ENCODE measurements around the gene JADE1.

Gene JADE1

GRCh38 chr4:128811571-128812441 is 2.3 kb downstream of the JADE1 start (continued):
- TF ChIP-seq ZBTB11 (tag by site-specific recombination; conservative IDR thresholded peaks at IDR 0.05; ENCODE audit: low read depth): peak; percentile 95
- no peak for TF ChIP-seq REST (tag by site-specific recombination; IDR thresholded peaks at IDR 0.05)
- TF ChIP-seq ZNF280D (tag by site-specific recombination; IDR thresholded peaks at IDR 0.05): no peak
- no peak for TF ChIP-seq ZNF404 (tag by site-specific recombination; IDR thresholded peaks at IDR 0.05)
- no peak; the same call in none of the 2 replicates for TF ChIP-seq ZNF335 (tag by site-specific recombination; conservative IDR thresholded peaks at IDR 0.05)
- no peak for TF ChIP-seq ZNF626 (tag by site-specific recombination; IDR thresholded peaks at IDR 0.05)
- TF ChIP-seq ZNF324 (tag by site-specific recombination; IDR thresholded peaks at IDR 0.05): no peak
- TF ChIP-seq ZNF248 (tag by site-specific recombination; IDR thresholded peaks at IDR 0.05): no peak
- no peak for TF ChIP-seq ZNF26 (tag by site-specific recombination; IDR thresholded peaks at IDR 0.05)
- TF ChIP-seq PRDM4 (tag by site-specific recombination; IDR thresholded peaks at IDR 0.05): peak; percentile 51; the same call in 1 of the 2 replicates
- no peak for TF ChIP-seq ZNF555 (tag by site-specific recombination; conservative IDR thresholded peaks at IDR 0.05)
- TF ChIP-seq BCL11B (tag by site-specific recombination; IDR thresholded peaks at IDR 0.05; ENCODE audit: low read depth): no peak
- TF ChIP-seq ZNF48 (tag by site-specific recombination; IDR thresholded peaks at IDR 0.05): no peak
- TF ChIP-seq ZNF114 (tag by site-specific recombination; IDR thresholded peaks at IDR 0.05): no peak
- no peak for TF ChIP-seq ZFP3 (tag by site-specific recombination; IDR thresholded peaks at IDR 0.05; ENCODE audit: low read depth)
- no peak for TF ChIP-seq ZNF362 (tag by site-specific recombination; IDR thresholded peaks at IDR 0.05)
- TF ChIP-seq ZNF518A (tag by site-specific recombination; conservative IDR thresholded peaks at IDR 0.05; ENCODE audit: low read depth): no peak

All from HEK293 (cell line).